Measurements from ENCODE around the gene NHLRC1.

The NHLRC1 gene

GRCh38 chr6:18101271-18101670, 21.2 kb downstream of the NHLRC1 start:
- DNase-seq (ENCODE audit: low read depth) = no peak
- TF ChIP-seq MAX (IDR thresholded peaks at IDR 0.05; ENCODE audit: low read depth, low read length) = no peak
- TF ChIP-seq POLR2A (IDR thresholded peaks at IDR 0.05; ENCODE audit: extremely low read depth, insufficient read length) = no peak
- TF ChIP-seq, protein P1, sequence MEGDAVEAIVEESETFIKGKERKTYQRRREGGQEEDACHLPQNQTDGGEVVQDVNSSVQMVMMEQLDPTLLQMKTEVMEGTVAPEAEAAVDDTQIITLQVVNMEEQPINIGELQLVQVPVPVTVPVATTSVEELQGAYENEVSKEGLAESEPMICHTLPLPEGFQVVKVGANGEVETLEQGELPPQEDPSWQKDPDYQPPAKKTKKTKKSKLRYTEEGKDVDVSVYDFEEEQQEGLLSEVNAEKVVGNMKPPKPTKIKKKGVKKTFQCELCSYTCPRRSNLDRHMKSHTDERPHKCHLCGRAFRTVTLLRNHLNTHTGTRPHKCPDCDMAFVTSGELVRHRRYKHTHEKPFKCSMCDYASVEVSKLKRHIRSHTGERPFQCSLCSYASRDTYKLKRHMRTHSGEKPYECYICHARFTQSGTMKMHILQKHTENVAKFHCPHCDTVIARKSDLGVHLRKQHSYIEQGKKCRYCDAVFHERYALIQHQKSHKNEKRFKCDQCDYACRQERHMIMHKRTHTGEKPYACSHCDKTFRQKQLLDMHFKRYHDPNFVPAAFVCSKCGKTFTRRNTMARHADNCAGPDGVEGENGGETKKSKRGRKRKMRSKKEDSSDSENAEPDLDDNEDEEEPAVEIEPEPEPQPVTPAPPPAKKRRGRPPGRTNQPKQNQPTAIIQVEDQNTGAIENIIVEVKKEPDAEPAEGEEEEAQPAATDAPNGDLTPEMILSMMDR (IDR thresholded peaks at IDR 0.05; ENCODE audit: low read depth, low read length) = no peak
- no peak for TF ChIP-seq MYC (IDR thresholded peaks at IDR 0.05; ENCODE audit: low read depth, low read length)
- H3K4me3 ChIP-seq (ENCODE audit: low read depth, low read length) = no peak overlapping the region

DNA sequence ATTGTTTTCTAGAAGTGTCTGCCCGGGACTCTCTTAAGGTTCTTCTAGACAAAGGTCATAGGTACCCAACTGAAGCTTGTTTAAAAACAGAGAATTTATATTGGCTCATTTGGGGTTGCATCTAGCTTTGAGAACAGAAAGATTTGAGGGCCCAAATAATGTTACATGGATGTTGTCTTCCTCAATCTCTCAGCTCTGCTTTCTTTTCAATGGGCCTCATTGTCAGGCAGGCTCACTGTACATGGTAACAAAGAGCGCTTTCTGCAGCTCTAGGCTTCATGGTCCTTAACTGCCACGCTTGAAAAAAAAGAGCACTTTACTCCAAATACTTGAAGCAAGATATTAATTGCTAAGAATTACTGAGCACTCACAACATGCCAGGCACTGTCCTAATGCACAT, 22.2 kb downstream of the NHLRC1 start:
- DNase-seq (ENCODE audit: low read depth) = no peak
- TF ChIP-seq MYC (IDR thresholded peaks at IDR 0.05; ENCODE audit: low read depth, low read length) = no peak
- no peak for TF ChIP-seq MAX (IDR thresholded peaks at IDR 0.05; ENCODE audit: low read depth, low read length)
- TF ChIP-seq, protein P1 (IDR thresholded peaks at IDR 0.05; ENCODE audit: low read depth, low read length) = no peak
- no peak for TF ChIP-seq POLR2A (IDR thresholded peaks at IDR 0.05; ENCODE audit: extremely low read depth, insufficient read length)
- H3K4me3 ChIP-seq (ENCODE audit: low read depth, low read length) = no peak overlapping the region

- peak; percentile 17 for DNase-seq (ENCODE audit: low read depth)
- H3K4me3 ChIP-seq (ENCODE audit: low read depth, low read length) = no peak overlapping the region
- TF ChIP-seq MAX (IDR thresholded peaks at IDR 0.05; ENCODE audit: low read depth, low read length) (no peak), MYC (IDR thresholded peaks at IDR 0.05; ENCODE audit: low read depth, low read length) (no peak), POLR2A (IDR thresholded peaks at IDR 0.05; ENCODE audit: extremely low read depth, insufficient read length) (no peak)
- TF ChIP-seq, protein P1 (IDR thresholded peaks at IDR 0.05; ENCODE audit: low read depth, low read length) = no peak
Measured at GRCh38 chr6:18099511-18099910, 23.0 kb downstream of the NHLRC1 start.

DNA sequence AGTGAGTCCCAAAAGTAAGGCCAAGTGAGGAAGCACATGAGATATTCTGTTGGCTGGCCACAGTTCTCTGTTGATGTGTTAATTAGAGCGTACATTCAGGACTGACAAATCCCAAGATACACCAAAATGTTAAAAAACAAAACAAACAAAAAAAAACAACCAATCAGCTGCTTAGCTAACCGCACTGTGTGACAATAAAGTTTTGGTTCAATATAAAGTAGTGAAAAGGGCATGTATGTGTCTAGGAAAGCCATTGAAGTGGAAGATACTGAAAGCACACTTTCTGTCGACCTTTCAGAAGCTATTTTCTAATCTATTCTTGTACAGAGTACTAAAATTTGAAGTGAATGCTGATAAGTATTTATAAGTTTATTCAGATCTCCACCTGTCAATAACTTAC, 26.1 kb downstream of the NHLRC1 start:
- TF ChIP-seq, protein P1 (IDR thresholded peaks at IDR 0.05; ENCODE audit: low read depth, low read length) = no peak
- TF ChIP-seq MYC (IDR thresholded peaks at IDR 0.05; ENCODE audit: low read depth, low read length) (no peak), MAX (IDR thresholded peaks at IDR 0.05; ENCODE audit: low read depth, low read length) (no peak), POLR2A (IDR thresholded peaks at IDR 0.05; ENCODE audit: extremely low read depth, insufficient read length) (no peak)
- no peak for DNase-seq (ENCODE audit: low read depth)
- H3K4me3 ChIP-seq (ENCODE audit: low read depth, low read length) = no peak overlapping the region

DNA sequence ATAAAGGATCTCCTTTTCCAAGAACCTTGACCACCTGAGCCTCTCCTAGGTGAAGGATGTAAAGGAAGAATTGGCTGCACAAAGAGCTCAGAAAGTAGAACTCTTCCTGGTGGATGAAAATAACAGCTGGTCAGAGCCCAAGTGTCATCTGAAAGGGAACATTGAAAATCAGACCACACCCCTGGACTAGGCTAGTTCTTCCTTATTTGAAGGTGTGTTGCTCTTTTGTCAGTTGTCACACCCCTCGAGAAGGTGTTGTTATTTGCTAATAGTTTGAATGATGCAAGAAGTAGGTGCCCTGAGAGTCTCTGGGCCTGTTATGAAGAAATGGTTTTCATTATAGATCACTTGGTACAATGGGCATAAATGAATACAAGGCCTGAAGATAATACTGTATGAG, 31.1 kb downstream of the NHLRC1 start:
- no peak for DNase-seq (ENCODE audit: low read depth)
- TF ChIP-seq POLR2A (IDR thresholded peaks at IDR 0.05; ENCODE audit: extremely low read depth, insufficient read length) (no peak), MYC (IDR thresholded peaks at IDR 0.05; ENCODE audit: low read depth, low read length) (no peak), MAX (IDR thresholded peaks at IDR 0.05; ENCODE audit: low read depth, low read length) (no peak)
- TF ChIP-seq, protein P1 (IDR thresholded peaks at IDR 0.05; ENCODE audit: low read depth, low read length) = no peak
- no peak overlapping the region for H3K4me3 ChIP-seq (ENCODE audit: low read depth, low read length)

DNA sequence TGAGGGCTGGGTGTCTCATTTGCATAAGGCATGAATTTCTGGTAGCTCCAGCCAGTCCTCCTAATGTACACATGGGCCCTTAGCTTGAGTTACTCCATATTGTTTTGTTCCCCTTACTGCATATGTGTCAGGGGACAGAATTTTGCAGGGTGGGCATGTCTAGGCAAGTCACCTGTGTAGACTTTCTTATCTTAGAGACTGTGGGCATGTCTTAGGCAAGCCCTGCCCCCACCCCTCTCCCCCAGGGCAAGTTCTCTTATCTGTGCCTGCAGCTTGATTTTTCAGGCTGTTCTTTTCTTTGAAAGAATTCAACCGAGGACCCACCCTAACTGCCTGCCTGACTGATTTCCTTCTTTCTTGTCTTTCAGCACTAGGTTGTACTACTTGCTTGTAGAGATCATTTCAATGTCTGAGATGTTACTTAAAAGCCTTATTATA, 32.1 kb downstream of the NHLRC1 start:
- no peak overlapping the region for H3K4me3 ChIP-seq (ENCODE audit: low read depth, low read length)
- TF ChIP-seq, protein P1 (IDR thresholded peaks at IDR 0.05; ENCODE audit: low read depth, low read length) = no peak
- no peak for TF ChIP-seq MYC (IDR thresholded peaks at IDR 0.05; ENCODE audit: low read depth, low read length)
- TF ChIP-seq POLR2A (IDR thresholded peaks at IDR 0.05; ENCODE audit: extremely low read depth, insufficient read length) = no peak
- TF ChIP-seq MAX (IDR thresholded peaks at IDR 0.05; ENCODE audit: low read depth, low read length) = no peak
- no peak for DNase-seq (ENCODE audit: low read depth)

All from NB4 (cell line).